ENCODE results near the gene MAP1LC3B. TPM values are rescaled to one million over a fixed set of nuclear protein-coding genes. Genes with fewer than 3 reads are reported as not detected.

The MAP1LC3B gene
- polyA plus RNA-seq, 10 donors = 47.3 to 64.6 (median 52.6) TPM

DNA sequence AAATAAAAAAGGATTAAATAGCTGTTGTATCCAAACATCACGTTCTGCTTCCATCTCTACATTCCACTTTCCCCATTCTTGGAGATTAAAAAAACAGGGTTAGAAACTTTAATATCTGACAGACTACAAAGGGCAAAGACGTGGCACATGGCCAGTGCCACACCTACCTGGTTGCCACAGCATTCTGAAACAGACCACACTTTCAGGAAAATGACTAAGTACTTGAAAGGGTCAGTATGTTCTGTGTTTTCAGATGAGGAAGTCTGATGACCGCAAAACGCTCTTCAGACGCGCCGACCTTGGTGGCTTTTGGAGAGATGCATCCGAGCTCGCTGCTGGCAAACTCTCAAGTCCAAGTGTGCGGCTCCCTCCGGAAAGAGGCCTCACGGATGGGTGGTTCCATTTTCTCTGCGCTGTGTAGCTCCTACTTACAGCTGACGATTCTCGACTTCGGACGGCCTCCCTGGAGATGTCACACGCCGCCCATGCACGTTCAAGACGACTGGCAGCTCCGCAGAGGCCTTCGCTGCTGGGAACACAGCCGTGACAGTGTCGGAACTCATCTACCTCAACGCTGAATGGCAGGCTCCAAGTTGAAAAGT is 15.5 kb downstream of the MAP1LC3B start:
- DNase-seq = peak in 1 of 3 donors; percentile 39

DNA sequence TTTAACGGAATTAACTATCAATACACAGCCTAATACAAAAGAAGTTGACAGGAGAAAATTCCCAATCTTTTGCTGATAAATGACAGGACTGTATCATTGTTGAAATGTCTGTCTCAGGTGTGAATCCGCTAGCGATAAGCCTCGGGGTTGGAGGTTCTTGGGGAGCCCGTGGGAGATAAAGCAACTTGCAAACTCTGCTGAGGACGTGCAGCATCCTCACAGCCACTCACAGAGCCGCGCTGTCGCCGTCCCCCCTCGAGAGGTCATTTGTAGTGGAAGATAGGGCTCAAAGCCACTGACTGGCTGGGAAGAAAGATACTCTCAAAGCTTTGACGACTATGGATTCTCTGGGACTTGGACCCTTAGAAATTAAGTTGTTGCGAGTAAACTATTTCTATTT is 17.0 kb downstream of the MAP1LC3B start:
- DNase-seq = no peak

DNA sequence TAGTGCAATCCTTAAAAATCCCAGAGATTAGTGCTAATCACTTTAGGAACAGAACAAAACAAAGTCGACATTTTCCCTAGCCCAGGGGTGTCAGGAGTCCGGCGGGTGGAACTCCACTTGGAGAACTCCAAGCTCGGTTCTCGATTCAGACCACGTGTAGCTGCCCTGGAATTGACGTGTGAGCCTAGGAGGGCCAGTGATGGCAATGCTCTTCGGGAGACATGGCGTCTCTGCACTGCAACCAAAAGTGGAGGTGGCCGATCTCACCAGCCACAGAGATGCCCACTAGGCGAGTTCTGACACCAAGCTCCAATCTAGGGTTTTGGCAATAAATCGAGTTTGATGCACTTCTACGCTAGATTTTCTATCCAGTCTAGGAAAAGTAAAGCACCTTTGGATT is 17.6 kb downstream of the MAP1LC3B start:
- DNase-seq = no peak

DNA sequence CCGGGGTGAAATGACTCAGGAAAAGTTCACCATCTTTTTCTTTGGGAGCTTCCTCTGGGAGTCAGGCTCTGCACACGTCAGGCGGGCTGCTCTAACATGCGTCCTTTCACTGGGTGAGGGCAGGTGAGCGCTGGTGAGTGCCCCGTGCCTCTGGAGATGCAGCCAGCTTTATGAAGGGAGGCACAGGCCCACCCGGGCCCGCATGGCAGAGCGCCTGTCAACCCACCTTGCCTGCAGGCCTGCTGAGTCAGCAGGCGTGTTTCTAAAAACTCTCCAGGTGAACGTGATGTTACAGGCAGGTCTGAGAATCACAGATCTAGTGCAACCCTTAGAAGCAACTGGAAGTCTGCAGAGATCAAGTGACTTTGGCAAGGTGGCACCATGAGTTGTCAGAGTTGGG is 18.4 kb downstream of the MAP1LC3B start:
- DNase-seq = no peak

DNA sequence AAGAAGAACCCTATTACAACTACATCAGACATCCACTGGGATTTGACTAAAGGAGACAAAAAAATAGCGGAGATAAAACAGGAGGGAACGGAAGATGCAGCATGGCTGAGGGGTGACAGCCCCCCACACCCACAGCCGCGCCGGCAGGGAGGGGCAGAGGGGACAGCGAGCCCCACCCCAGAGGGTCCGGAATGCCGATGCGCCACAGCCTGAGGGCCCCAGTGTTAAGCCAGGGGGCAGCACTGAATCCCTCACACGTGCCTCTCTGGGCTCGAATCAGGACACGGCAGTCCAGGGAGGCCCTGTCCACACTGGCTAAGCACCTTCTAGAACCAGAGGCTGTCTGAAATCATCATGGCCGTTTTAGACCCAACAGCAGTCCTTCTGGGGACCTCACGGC is 18.8 kb downstream of the MAP1LC3B start:
- DNase-seq = no peak

DNA sequence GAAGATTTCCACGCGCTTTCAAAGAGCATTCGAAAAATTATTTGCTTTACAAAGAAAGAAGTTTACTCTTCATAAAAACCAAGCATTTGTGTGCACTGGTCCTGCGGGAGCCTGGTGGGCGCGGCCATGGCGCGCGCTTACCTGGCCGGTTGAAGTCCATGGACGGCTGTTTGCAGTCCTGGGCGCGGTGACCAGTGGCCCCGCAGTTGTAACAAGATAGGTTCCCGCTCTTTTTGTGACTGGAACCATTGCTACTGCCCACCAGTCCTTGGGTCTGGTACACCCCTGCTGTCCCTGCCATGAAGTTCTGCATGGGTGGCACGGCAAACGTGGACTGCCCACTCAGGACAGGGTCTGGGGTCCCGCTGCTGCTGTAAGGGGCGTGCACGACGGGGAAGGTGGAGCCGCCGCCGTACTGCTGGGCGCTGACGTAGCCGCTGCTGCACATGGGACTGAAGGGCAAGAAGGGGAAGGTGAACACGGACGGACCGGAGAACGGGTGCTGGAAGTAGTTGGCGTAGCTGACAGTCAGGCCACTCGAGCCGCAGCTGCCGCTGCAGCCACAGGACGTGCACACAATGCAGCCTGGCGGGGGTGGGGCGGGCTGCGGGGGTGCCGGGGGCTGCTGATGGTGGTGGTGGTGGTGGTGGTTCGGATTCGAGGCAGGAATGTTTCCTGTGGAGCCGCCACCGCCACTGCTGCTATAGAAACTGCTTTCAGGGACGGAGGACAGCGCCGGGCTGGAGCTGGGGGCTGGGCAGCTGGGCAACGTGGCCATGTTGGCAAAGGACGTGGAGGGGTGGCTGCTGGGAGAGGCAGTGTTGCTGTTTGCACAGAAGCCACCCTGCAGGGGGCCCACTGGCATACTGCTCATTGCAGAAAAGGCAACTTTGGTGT is 19.5 kb downstream of the MAP1LC3B start:
- DNase-seq = no peak

DNA sequence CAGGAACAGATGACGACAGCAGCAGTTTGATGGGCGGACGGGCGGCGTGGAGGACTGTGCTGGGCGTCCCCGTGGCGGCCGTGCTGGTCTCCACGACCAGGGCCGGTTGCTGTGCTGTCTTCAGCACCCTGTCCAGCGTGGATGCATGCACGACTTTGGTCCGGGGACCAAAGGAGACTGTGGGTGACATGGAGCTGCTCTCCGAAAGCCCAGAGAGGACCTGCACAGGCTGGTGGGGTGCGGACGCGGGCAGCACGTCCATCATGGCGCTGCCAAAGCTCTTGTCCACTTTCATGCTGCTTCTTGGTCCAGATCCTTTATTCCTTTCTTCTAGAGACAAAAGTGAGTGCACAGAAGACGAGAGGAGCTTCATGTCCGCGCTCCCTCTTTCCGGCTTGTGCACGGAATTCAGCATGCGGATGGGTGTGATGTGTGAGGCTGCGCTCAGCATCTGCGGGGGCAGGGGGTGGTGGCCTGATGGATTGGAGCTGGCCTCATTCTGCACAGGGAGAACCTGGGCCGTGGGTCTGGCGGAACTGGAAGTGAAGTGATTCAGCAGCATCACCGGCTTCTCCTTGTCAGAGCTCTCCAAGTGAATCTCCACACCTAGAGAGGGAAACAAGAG is 20.3 kb downstream of the MAP1LC3B start:
- no peak for DNase-seq

DNA sequence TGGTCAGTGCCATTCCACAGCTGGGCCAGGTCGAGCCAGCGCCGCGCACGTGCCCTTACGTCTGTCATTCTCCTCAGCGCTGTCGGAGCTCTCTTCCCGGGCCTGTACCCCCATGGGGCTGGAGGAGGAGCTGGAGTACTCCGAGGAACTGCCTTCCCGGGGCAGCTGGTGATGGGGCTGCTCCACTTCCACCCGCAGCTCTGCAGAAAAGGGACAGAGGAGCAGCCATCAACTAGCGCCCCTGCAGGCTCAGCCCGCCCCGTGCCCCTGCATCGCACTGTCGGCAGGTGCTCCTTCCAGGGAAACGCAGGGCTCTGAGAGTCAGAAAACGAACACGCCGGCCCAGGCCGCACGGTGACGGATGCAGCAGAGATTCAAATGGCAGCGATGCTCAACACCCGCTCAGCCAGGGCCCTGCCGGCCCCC is 20.9 kb downstream of the MAP1LC3B start:
- no peak for DNase-seq

DNA sequence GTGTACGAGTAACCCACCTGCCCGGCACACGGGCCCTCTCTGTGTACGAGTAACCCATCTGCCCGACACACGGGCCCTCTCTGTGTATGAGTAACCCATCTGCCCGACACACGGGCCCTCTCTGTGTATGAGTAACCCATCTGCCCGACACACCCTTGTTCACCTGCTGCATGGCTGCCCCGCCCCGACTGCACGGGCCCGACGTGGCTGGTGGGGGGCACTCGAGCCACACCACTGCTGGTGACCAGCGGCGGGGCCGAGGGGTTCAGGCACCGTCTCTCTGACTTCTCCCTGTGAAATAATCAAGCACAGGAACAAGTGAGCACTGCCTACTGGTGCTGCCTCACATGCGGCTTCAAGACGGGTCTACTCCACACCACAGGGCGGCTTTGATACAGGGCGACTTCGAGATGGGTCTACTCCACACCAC is 22.1 kb downstream of the MAP1LC3B start:
- no peak for DNase-seq

DNA sequence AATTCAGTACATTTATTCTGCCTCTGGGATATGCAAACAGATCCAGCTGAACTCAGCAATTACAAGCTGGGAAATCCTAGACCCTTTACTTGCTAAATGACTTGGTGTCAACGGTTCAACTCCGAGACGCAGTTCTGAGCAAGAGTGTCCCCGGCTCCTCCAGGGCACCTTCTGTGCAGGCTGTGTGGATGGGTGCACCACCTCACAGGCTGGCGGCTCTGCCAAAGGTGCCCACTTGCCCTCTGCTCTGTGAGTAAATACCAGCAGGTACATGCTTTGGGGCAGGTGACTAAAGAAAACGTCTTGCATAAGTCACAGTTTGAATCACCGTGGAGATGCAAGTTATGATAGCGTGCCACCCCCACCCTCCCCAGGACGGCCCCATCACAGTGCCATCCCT is 23.3 kb downstream of the MAP1LC3B start:
- DNase-seq = no peak

DNA sequence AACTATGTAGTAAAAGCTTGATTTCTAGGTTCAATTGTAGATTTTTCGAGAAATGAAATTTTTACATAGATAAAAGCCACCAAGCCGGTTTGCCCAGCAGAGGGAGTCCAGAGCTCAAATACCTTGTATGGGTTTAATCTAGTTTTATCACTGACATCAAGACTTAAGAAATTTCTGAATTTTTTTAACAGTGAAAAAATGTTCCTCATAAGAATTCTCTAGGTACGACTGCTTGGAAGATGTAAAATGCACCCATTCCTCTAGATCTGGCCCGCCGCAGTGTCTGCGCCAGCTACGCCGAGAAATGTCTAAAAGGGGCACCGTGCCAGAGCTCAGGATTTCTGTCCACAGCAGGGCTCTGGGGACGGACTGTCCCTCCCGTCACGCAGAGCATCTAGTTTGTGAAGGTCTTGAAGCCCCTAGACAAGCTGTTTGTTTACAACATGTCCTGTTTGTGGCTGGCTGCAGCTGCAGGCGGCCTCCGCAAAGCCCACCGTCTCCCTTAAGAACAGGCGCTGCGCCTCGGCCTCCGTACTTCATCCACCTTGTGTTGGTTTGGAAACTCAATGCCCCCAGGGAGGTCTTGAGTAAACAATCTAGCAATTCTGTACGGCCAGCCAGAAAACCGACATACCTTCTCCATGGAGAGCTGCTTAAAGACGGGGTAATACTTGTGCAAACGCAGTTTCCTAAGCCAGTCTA is 24.8 kb downstream of the MAP1LC3B start:
- peak in 2 of 3 donors; percentile 21 to 65 for DNase-seq

DNA sequence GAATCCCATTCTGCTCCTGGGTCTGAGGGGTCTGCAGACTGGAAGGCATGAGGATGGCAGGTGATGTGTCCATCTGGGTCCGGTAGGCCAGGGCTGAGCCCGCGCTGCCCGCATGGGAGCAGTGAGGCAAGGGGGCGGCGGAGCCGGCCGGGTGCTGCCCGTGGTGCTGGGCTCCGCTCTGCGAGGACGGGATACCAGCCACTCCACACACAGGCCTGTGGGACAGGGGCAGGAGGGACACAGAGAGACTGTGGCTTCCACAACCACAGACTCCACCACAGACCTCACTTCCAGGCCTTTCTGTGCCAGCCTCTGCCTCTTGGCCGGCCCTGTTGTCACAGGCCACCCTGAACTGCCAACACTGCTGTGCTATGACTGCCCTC is 25.4 kb downstream of the MAP1LC3B start:
- no peak for DNase-seq

DNA sequence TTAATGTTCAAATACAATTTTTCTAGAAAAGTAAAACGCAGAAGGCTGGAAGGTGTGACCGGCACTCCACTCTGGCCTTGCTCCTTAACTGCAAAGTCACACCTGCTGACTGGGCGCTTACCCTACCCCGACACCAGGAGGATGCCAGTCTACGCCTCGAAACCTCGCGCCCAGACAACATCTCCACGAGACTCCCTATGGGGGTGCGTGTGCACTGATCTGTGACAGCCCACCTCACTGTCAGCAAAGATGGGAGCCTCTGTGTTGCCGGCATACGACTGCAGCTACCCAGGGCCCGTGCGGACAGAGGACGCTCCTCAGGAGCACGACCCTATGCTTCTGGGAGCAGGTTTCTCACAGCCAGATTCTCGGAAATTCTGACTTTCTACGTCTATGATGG is 26.1 kb downstream of the MAP1LC3B start:
- no peak for DNase-seq

DNA sequence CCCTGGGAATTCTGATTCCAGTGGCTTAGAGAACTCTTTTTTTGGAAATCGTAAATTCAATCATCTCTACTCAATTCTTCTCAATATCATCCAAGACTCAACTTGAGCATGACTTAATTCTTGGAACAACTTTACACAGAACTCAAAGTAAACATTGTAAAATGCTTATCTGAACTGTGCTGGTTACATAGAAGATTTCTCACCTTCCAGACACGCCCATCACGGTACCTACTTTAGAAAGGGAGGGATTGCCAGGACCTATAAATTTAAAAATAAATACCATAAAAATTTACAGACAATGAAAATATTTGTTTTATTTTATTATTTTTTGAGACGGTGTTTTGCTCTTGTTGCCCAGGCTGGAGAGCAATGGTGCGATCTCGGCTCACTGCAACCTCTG is 26.5 kb downstream of the MAP1LC3B start:
- DNase-seq = no peak

DNA sequence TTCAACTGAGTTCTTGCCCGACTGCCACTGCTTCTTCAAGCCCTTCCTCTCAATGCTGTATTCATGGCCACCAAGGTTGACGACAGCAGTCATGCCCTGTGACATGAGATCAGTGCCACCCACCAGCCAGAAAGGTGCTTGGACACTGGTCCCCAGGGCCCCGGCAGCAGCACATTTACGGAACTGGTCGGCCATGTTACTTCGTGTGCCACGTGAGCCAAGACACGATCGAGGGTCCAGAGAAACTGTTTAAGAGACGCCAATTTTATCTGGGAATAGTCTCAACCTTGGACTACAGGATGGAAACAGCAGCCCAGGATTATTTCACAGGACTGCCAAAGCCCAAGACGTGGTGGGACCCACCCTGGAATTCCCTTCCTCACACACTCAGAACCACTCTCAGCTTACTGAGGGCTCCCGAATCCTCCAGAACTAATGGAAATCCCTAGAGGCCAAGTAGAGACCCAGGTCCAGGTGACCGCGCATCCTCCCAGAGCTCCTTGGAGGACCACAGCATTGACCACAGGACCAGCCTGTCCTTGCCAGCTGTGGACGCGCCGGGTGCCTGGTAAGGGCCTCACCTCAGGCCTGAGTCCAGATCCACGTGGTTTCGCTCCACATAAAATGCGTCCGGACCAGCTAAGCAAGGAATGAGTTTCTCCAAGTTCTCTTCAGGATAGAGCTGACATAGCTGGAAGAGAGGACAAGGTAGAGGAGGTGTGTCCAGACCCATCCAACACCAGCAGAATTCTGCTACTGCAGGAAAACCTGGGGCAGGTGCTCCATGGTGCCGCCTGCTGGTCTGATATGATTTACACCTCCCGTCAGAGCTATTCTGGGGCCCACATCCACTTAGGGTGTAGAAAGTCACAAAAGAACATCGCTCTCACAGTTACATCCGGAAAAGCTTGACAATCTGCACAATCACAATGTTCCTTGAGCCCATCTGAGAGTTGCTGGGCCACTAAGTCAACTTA is 28.2 kb downstream of the MAP1LC3B start:
- DNase-seq = peak in 1 of 3 donors; percentile 34

DNA sequence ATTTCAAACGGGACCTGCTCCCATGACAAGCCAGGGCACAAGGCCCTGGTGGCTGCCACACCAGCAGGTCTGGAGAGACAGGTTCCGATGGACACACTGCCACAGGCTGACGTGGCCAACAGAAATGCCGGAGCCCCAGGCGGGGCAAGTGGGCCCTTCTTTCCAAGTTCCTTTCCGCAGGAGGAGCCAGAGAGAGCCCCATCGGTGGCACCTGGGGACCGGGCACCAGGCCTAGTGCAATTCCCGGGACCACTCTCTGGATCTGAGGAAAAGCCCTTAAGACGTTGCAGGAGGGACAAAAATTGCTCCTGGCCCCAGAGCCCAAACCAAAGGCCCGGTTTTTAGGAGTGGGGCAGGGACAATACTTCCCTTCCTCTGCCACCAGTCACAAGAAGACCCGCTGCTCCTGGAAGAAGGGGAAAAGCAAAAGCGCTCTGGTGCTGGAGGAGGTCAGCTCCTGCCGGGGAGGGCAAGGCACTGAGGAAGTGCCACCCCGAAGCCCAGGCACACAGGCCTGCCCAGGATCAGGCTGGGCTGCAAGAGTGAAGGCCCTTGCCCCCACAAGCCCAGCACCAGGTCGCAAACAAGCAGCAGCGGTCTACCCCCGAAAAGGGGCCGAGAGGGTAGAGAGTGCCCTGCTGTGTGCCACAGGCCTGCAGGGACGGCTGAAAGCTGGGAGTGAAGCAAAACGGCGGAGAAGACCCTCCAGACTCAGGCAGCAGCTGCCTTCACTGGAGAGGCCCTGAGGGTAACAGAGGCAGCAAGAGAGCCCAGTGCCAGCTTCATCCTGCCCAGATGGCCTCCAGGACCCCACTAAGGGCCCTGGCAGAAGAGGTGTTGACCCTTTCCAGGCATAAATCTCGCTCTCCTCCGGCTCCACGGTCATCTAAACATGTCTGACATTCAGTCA is 29.1 kb downstream of the MAP1LC3B start:
- no peak for DNase-seq

DNA sequence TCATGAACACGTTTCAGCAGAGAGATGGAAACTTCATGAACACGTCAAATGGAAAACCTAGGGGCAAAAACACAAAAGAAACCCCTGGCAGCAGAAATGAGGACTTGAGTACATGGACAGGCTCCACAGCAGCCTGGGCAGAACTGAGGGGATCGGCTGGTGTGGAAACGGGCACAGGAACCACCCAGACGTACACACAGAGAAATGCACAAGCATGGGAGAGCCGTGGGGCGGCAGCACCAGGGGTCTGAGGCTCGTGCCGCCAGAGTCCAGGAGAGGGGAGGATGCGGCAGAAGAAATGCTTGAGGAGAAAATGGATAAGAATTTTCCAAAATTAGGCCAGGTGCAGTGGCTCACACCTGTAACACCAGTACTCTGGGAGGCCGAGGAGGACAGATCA is 30.0 kb downstream of the MAP1LC3B start:
- no peak for DNase-seq

DNA sequence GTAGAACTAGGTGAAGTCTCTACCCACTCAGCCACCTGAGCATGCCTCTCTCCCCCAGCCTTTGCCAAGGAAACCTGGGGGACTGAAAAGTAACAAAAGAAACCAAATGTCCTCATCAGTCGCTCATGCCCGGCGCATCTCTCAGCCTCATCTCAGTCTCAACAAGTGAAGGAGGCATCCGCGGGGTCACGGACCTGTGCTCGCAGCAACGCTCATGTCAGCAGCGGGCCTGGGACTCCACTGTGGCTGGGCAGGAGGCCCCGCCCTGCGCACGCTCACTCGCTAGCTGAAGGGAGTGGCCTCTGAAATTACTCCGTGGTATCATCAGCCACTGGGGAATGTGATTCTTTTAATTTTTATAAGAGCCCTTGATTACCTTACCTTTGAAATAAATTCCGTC is 31.3 kb downstream of the MAP1LC3B start:
- no peak for DNase-seq

DNA sequence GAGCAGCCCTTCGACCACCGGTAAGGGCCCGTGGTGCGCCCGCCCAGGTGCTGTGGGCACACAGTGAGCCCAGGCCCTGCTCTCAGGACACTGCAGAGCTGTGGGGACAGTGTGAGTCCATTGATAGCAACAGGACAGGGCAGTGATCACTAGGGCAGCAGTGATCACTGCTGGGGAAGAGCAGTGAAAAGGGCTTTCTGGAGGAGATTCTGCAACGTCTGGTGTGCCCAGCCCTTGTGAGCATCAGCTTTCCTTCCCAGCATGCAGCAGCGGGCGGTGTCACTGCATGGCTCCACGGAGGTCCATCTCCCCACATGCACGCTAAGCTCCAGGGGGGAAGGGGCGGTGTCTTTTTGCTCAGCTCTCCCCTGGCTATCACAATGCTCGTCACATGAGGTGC is 32.1 kb downstream of the MAP1LC3B start:
- DNase-seq = no peak

DNA sequence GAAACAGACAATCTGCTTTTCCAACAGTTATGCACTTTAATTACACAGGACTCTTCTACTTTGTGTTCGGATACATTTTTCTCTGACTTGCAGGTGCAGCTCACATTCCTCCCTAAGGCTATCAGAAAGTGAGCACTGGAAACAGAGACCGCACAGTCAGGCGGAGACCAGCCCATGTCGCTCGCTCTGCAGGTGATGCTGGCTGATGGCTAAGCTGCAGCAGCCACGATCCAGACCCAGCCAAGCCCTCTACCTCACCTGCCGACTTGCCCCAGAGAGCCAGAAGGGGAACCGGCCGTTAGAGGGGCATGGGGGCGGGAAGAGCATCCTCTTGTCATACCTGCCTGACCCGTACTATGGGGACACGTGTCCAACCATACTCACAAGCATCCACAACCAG is 33.8 kb downstream of the MAP1LC3B start:
- DNase-seq = no peak
